Spleen (tissue), 7 donors: ENCODE results near the gene MYO1D.

Source experiments
- POLR2A ChIP-seq, 3 donors: fragments of 450-650 bp; IDR thresholded peaks; one replicate each; pipeline ENCODE4 v1.5.1; 2017; ENCODE audit warnings: antibody characterized with exemption in 3 of 3, mild to moderate bottlenecking in 1 of 3
- TF ChIP-seq, protein P1 (sequence below), 11 experiments: fragments of 200-600 bp in 7 of 11; fragments of 450-650 bp in 4 of 11; sonication (generic) in 4 of 11; IDR thresholded peaks in 8 of 11; conservative IDR thresholded peaks in 3 of 11; 1 replicate in 7 of 11; 2 replicates in 4 of 11; pipeline versions ENCODE4 v1.4.0 to v1.8.0; 2016 to 2021; ENCODE audit warnings: antibody characterized with exemption in 11 of 11, inconsistent platforms in 4 of 11, mild to moderate bottlenecking in 1 of 11
- donor health status: DM: no; HTN: no; CAD: no; lungs with moderate emphysema.
- donor health status: DM: no; HTN: no; CAD: no.
- donor health status: DM: no; HTN: no; CAD: no.

DNA sequence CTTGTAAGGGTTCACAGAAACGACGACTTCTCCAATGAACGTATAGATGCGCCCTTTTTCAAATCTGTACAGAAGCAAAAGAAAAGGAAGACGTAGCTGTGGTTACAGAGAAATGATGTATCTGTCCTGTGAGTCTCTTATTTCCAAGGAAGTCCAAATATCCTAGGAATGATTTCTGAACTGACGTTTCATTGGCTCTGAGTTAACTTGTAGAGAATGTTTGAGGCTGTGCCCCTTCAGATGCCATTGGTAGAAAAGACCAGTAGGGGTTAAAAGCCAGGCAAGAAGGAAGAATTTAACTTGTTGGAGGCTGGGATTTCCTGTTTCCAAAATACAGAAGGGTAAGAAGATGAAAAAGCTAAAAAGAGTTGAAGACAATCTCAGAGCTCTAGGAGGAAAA is 96.2 kb downstream of the MYO1D start:
- TF ChIP-seq, protein P1, sequence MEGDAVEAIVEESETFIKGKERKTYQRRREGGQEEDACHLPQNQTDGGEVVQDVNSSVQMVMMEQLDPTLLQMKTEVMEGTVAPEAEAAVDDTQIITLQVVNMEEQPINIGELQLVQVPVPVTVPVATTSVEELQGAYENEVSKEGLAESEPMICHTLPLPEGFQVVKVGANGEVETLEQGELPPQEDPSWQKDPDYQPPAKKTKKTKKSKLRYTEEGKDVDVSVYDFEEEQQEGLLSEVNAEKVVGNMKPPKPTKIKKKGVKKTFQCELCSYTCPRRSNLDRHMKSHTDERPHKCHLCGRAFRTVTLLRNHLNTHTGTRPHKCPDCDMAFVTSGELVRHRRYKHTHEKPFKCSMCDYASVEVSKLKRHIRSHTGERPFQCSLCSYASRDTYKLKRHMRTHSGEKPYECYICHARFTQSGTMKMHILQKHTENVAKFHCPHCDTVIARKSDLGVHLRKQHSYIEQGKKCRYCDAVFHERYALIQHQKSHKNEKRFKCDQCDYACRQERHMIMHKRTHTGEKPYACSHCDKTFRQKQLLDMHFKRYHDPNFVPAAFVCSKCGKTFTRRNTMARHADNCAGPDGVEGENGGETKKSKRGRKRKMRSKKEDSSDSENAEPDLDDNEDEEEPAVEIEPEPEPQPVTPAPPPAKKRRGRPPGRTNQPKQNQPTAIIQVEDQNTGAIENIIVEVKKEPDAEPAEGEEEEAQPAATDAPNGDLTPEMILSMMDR (IDR thresholded peaks at IDR 0.05 in 8 of 11, conservative IDR thresholded peaks at IDR 0.05 in 3 of 11), result no peak
- no peak for TF ChIP-seq POLR2A (IDR thresholded peaks at IDR 0.05)
